ENCODE results near the gene LRMDA. TPM values are rescaled to one million over a fixed set of nuclear protein-coding genes. Genes with fewer than 3 reads are reported as not detected.

LRMDA gene
- total and polyA plus RNA-seq, 2 of the 4 experiments (the other 2 are of a cell fraction), result 0.07 TPM; not detected in 1

GRCh38 chr10:75866731-75867130 is 435.3 kb downstream of the LRMDA start:
- no peaks in the 10 kb centered on the region for H3K9me1 ChIP-seq (ENCODE audit: insufficient read depth, low read length)
- H3K36me3 ChIP-seq (ENCODE audit: control insufficient read depth, insufficient read depth, low read length), result no peaks in the 10 kb centered on the region
- no peak overlapping the region for H4K8ac ChIP-seq (ENCODE audit: low read depth in 2 of 2, low read length in 2 of 2)
- no peaks in the 10 kb centered on the region for H3K4me1 ChIP-seq (ENCODE audit: control insufficient read depth, insufficient read depth, low read length)
- in situ Hi-C loops (cut with MboI; ENCODE audit: low sequenced_read_pairs), result no loop called here
- no peak overlapping the region for H2AK5ac ChIP-seq (ENCODE audit: low read depth, low read length)
- H4K5ac ChIP-seq (ENCODE audit: low read depth, low read length), result no peak overlapping the region
- H3K9ac ChIP-seq (ENCODE audit: low read depth, low read length), result no peak overlapping the region
- no peak overlapping the region for H3K56ac ChIP-seq (ENCODE audit: extremely low read depth, insufficient read depth, low read length)
- dilution Hi-C loops (cut with HindIII; ENCODE audit: low sequenced_read_pairs, unreplicated experiment), result no loop called here
- no peak overlapping the region for H3K14ac ChIP-seq (replicated peaks; ENCODE audit: low read depth, low read length)
- no peak overlapping the region for H3K4me2 ChIP-seq (ENCODE audit: low read depth, low read length)
- ChIA-PET CTCF (no interaction called here), POLR2A (ENCODE audit: unreplicated experiment) (no interaction called here)
- no peak overlapping the region for H2AK9ac ChIP-seq (replicated peaks; ENCODE audit: low read depth, low read length, poor library complexity)
- H3K79me1 ChIP-seq (ENCODE audit: low read depth in 1 of 2, low read length in 2 of 2), result no peaks in the 10 kb centered on the region
- no peak overlapping the region for H2BK5ac ChIP-seq (ENCODE audit: low read depth, low read length, poor library complexity, severe bottlenecking)
- no peak for TF ChIP-seq FOS (IDR thresholded peaks at IDR 0.05; ENCODE audit: low read depth, low read length)
- TF ChIP-seq, protein P1, sequence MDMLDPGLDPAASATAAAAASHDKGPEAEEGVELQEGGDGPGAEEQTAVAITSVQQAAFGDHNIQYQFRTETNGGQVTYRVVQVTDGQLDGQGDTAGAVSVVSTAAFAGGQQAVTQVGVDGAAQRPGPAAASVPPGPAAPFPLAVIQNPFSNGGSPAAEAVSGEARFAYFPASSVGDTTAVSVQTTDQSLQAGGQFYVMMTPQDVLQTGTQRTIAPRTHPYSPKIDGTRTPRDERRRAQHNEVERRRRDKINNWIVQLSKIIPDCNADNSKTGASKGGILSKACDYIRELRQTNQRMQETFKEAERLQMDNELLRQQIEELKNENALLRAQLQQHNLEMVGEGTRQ (IDR thresholded peaks at IDR 0.05; ENCODE audit: low read depth, low read length), result no peak
- WGBS, 2 experiments (ENCODE audit: extremely low coverage in 2 of 2, insufficient read length in 1 of 2), result no CpG with 5 or more reads among the region's 4 CpGs
- H2BK120ac ChIP-seq (ENCODE audit: low read depth, low read length), result no peak overlapping the region
- ATAC-seq (ENCODE audit: low read depth) (no peak), DNase-seq (no peak)
- intact Hi-C loops (cut with micrococcal nuclease), result no loop called here
- H2BK20ac ChIP-seq (ENCODE audit: low read depth, low read length), result no peak overlapping the region
- no peak overlapping the region for H3K18ac ChIP-seq (ENCODE audit: low read depth, low read length)
- no peaks in the 10 kb centered on the region; the same call in none of the 2 replicates for H3K27me3 ChIP-seq (ENCODE audit: control insufficient read depth, insufficient read depth, low read length)
- no peak overlapping the region for H3K4ac ChIP-seq (ENCODE audit: low read depth, low read length)
- H4K91ac ChIP-seq (ENCODE audit: insufficient read depth, low read depth, low read length), result no peak overlapping the region
- H2BK15ac ChIP-seq (ENCODE audit: low read depth, low read length), result no peak overlapping the region
- no peaks in the 10 kb centered on the region for H4K20me1 ChIP-seq (ENCODE audit: insufficient read depth, low read length)
- no peak overlapping the region for H2AFZ ChIP-seq (replicated peaks; ENCODE audit: low read length, poor library complexity)
- BruUV-seq (replicated peaks), result no TSS peak
- H3K9me3 ChIP-seq (ENCODE audit: control insufficient read depth, insufficient read depth, low read length), result no peaks in the 10 kb centered on the region
- no peak overlapping the region for H3K27ac ChIP-seq (ENCODE audit: insufficient read depth, low read length)
- no peak overlapping the region for H3K23ac ChIP-seq (ENCODE audit: low read depth, low read length)
- no peak overlapping the region for H3K4me3 ChIP-seq (ENCODE audit: insufficient read depth, low read depth, low read length)

Data from IMR-90 (cell line).